ENCODE results near the gene WDR87.
A peak's percentile ranks its signal among the peaks of the same experiment; 100 is the strongest.
"Not testable (repeated sequence)": the region's sequence is repeated elsewhere in the genome, so short reads cannot be mapped to it uniquely, and the experiment has no call there.

The WDR87 gene

DNA sequence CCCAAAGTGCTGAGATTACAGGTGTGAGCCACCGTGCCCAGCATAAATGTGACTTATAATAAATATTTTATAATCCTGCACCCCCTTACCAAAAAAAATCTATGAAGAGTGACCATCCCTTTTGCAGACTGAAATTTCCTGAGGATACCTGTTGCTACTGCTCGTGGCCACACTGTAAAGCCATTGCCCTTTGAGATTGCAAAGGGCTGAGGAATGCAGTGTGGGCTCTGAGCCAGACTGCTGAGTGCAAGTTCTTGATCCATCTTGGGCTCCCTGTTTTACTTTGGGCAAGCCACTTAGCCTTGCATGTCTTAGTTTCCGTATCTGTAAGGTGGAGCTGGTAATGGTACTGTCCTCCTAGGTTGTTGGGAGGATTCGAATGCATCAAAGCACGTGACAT lies 24.0 kb upstream of the WDR87 start:
- DNase-seq = no peak

DNA sequence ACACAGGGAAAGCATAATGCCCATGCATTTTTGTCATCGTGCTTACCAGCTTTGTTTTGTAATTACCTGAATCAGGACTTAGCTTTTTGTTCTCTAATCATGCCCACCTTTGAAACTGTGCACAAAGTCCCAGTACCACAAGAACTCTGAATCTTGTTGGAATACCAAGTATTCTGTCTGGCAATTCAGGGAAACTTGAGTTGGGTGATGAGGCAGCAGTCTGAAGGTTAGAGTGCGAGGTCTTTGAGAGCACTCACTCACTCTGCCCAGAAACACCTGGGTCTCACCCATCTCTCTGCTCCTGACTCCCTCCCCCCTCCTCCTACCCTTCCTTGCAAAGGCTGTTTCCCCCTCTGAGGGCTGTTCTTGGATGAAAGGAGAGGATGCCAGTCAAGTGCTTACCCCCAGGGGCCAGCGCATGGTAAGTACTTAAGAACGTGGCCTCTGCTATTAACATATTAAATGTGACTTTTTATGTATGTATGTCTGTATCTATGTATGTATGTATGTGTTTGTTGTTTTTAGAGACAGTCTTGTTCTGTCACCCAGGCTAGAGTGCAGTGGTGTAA lies 23.0 kb upstream of the WDR87 start:
- DNase-seq = no peak

DNA sequence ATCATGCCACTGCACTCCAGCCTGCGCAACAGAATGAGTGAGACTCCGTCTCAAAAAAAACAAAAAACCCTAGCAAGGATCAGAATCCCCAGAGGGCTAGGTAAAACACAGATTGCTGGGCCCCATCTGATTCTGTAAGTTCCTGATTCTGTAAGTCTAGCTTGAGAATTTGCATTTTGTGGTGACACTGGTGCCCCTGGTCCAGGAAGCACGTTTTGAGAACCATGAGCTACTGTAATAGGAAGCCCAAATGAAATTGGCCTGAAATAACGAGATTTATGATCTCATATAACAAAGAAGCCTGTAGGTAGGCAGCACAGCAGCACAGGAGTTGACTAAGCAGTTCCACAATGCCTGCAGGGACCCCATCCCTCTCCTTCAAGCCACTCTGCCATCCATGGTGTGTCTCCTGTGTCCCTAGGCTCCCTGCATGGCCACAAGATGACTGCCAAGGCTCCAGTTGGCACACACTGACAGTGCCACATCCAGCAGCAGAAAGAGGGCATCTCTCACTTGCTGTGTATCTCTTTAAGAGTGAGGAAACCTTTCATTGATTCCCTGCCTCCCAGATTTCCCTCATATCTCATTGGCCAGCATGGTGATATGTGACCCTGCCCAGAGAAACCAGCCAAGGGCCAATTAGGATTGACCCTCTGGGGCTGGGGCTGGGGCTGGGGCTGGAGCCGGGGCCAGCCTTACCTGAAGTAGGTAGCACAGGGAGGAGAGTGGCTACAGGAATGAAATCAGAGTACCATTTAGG lies 22.3 kb upstream of the WDR87 start:
- DNase-seq = no peak

DNA sequence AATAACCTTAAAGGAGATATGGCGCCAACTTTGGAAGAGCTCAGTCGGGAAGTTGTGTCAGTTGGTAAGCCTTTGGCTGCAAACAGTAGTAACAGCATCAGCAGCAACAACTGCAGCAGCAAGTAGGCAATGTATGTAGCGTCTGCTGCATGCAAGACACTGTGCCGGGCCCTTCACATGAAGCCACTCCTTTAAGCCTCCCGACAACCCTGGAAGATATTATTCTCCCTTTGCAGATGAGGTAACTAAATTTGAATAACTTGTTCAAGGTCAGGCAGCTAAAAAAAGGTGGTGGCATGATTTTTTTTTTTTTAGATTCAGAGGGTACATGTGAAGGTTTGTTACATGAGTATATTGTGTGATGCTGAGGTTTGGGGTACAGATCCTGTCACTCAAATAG lies 20.3 kb upstream of the WDR87 start:
- no peak for DNase-seq

DNA sequence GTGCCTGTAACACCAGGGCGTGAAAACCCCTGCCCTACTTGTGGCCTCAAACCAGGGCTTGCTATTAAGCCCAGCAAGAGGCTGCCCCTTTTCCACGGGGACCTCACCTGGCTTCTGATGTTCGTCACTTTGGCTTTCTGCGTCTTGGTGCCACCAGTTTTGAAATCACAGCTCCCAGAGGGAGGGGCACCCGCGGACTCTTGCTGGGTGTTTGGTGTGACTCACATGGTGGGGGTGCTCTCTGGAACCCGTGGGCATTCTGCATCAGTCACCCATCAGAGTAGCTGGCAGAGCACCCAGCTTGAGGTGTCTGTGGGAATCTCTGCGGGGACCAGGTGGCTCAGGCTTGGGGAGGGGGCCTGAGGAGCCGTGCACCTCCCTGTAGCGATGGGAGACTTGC lies 19.9 kb upstream of the WDR87 start:
- no peak for DNase-seq

DNA sequence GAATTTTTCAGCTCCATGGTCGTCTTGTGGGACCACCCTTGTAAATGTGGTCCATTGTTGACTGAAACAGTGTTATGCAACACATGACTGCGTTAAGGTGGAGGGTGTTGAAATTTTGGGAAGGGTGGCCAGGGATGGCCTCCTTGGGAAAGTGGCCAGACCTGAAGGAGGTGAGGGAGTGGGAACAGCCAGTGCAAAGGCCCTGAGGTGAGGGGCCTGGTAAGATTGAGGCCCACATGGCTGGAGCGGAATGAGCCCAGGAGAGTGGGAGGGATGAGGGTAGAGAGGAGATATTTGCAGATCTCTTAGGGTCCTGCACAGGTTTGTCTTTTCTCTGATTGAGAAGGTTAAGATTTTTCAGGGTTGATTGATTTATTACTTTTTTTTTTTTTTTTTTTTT lies 18.8 kb upstream of the WDR87 start:
- no peak for DNase-seq

DNA sequence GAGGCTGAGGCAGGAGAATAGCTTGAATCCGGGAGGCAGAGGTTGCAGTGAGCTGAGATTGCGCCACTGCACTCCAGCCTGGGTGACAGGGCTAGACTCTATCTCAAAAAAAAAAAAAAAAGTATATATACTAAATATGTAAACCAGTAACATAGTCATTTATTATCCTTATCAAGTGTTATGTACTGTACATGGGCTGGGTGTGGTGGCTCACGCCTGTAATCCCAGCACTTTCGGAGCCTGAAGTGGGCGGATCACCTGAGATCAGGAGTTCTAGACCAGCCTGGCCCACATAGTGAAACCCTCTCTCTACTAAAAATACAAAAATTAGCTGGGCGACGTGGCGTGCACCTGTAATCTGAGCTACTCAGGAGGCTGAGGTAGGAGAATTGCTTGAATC lies 18.2 kb upstream of the WDR87 start:
- not testable (repeated sequence) for DNase-seq

DNA sequence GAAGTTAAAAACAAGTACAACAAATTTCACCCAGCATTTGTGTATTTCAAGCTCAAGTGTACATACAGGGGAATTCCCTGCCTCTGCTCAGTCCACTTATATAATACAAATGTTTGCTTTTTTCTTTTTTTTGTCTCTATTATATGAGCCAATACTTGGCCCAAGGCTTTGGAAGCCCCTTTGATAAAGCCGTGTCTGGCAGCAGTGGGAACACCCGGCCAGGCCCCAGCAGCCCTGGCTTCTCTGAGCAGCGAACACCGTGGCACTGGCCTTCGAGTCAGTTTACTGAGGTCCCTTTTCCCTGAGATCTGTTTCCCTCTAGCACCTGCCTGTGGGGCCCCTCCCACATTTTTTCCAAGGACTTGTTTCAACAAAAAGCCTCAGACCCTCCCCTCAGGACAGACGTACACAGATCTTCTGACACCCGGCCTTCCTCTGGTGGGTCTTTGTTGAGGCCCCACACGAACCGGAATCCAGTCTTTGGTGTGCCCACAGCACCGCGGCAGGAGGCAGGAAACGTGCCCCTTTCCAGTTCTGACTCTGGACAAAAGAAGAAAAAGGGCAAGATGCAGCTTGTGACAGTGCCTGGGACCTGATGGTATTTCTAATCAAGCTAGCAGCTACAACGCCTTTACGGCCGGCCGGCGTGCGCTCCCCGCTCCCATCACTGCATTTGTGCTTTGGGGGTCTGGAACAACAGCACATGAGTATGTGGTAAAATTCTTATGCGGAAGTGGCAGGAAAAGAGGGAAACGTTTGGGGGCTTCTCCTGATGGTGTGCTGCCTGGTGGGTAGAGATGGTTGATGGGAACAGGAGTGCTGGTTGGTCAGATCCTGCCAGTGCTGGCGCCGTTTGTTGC lies 14.4 kb upstream of the WDR87 start:
- no peak for DNase-seq

DNA sequence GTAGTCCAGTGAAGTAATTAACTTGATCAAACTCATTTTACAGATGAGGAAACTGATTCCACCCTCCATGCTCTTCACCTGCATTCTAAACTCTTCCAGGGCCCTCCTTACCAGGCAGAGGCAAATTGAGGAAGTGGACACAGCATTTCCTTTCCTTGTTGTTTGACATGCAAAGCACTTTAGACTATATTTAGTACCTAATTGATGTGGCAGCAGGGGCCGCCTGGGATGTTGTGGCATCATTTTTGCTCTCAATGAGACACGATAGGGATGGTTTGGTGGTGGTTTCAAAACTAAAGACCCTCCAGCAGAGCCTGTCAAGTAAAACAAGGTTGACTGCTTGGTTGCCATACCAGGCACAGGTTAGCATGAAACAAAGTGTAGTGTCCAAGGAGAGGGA lies 8.5 kb upstream of the WDR87 start:
- no peak for DNase-seq

DNA sequence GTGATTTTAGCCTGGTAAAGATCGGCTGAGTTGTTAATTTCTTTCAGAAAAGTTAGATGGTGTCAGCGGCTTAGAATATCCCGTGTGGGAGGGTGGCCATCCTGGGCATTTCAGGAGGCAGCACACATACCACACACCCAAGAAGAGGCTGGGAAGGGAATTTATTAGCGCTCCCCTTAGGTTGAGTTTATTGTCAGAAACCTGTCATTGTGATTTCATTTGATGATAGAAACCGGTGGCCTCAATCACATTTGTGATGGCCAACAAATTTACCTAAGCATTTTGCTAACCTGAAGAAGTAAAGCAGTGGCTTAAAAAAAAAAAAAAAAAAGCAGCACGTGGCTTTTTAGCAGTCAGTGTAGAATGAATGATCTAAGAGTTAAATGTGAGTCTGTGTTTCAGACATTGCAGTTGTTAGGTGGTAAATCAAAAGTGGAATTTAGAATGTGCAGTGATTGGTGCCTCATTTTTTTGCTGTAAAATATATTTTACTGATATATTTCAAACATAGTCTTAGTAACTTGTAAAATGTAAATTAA lies 3.3 kb upstream of the WDR87 start:
- DNase-seq = no peak

DNA sequence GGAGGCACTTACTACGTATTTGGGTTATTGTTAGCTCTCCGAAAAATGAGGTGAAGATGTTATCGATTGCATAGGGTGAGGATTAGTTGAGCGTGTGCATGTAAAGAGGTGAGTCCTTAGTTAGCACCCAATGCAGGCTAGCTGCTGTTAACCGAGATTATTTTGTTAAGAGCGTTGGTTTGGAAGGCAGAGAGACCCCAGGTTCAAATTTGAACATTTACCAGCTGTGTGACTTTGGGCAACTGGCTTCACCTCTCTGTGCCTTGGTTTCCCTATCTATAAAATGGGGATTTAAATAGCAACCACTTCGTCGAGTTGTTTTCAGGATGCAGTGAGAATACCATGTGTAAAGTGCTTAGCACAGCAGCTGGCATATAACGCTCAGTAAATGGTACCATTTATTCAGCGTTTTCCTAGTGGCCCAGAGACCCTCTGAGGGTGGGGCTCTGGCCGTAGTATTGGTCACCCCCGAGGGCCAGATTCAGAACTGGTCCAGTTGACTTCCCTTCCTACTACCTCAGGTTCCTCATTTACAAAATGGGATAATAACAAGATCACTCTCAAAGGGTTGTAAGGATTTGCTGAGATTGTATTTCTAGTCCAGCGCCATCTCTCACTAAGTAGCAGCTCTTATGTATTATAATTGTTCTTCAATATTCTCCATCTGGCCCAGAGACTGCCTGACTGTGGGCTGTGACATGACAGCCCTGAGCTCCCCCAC lies 1.5 kb upstream of the WDR87 start:
- DNase-seq = no peak

DNA sequence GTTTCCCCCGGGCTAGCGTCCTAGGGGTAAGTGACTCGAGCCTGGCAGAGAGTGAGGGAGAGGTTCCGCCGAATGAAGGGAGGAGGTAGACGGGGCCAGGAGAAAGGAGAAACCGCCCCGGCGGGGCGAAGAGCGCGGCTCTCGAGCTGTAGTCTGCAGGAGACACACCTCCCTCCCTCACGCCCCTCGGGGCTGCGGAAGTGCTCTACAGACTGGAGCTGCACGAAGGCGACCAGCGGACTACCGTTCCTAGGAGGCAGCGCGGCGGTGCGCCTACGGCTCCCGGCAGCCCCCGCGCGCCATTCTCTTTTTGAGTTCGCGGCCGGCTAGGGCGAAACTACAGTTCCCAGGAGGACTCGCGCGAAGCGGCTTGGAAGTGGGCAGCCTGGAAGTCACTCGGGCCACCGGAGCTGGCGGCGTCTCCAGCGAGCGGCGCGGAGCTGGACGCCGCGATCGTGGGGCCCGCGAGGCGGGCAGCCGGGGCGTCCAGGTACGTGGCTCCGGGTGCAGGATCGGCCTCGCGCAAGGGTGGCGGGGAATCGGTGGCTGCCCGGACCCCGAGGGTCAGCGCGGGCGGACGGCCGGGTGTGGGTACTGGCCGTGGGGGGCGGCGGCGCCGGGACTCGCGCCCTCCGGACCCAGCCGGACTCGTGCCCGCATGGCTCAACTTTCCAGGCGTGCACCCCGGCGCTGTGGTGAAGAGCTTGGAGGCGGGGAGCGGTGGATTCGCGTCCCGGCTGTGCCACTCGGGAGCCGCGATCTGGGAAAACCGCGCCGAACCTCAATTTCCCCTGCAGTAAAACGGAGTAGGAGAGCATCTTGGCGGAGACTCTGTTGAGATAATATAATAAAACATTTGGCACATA lies 708 bp upstream of the WDR87 start, which contains the start of gene SIPA1L3:
Gene SIPA1L3, plus strand, starts transcription at position 340 of the 866 bp plus-strand sequence. CDS start 174,358 bp downstream, outside the sequence.
- DNase-seq = peak; percentile 82 to 95 (median 88)

DNA sequence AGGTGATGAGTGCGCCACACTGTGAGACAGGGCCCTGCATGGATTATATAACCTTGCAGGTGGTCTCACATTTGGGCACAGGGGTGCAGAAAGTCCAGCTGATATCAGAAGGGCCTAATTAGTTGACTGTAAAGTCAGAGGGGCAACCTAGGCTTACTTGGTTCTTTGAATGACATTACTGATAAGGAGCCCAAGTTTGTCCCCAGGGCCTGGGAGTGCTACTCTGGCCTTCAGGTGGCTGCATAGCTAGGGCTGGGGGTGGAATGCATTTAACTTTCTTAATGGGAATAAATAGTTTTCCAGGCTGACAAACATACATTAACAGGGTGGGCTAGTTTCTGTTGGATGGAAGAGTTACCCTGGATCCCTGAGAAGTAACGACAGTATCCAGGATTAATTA lies 3.3 kb downstream of the WDR87 start:
- no peak for DNase-seq

DNA sequence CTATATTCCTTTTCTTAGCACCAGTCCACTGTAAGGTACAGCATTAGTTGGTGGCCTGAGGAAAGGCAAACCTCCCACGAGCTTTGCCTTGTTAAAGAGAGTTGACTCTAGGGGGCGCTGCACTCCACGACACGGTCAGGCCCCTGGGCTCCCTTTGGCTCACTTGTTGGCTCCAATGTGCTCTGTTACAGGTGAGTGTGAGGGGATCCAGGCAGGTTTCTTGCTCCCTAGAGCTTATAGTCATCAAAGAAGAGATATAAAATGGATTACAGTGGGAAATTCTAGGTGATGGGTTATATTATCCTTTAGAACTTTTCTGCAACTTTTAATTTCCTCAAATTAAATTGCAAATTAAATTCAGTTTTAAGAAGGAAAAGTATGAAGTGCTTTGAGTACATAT lies 3.7 kb downstream of the WDR87 start:
- peak; percentile 52 to 79 (median 71) for DNase-seq

DNA sequence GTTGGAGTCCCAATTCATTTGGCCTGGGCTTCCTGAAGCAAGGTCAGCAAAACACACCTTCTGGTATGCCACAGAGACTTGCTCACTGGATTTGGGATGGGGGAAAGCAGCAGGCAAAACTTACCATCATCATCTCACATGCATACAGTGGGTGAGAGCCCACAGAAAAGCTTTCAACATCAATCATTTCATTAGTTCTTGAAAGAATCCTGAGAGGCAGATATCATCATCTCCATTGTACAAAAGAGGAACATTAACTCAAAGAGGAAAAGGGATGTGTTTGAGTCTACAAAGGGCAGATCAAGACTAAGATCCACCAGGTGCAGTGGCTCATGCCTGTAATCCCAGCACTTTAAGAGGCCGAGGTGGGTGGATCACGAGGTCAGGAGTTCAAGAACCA lies 6.4 kb downstream of the WDR87 start:
- no peak for DNase-seq

DNA sequence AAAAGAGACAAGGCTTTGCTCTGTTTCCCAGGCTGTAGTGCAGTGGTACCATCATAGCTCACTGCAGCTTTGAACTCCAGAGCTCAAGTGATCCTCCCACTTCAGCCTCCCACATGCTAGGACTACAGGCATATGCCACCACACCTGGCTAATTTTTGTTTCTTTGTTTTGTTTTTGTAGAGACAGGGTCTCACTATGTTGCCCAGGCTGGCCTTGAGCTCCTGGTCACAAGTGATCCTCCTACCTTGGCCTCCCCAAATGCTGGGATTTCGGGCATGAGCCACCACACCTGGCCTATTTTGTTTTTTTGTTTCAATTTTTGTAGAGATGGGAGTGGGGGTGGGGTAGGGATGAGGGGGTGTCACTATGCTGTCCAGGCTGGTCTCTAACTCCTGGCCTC lies 6.9 kb downstream of the WDR87 start:
- DNase-seq = no peak

DNA sequence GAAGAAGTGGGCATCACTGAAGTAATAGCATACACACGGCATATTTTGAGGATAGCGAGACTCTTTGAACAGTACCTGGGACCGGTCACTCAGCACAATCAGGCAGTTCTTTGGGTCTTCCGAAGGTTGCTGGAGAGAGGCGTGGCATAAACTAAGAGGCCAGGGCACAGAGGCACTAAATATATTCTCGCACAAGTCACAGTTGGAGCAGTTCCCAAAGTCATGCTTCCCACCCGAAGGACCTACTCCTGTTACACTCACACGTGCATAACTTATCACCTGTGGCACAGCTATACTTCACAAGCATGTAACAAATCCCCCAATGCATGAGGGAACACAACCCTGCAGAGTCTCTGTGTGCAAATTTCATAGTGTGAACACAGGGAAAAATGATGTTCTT lies 10.2 kb downstream of the WDR87 start:
- no peak for DNase-seq

DNA sequence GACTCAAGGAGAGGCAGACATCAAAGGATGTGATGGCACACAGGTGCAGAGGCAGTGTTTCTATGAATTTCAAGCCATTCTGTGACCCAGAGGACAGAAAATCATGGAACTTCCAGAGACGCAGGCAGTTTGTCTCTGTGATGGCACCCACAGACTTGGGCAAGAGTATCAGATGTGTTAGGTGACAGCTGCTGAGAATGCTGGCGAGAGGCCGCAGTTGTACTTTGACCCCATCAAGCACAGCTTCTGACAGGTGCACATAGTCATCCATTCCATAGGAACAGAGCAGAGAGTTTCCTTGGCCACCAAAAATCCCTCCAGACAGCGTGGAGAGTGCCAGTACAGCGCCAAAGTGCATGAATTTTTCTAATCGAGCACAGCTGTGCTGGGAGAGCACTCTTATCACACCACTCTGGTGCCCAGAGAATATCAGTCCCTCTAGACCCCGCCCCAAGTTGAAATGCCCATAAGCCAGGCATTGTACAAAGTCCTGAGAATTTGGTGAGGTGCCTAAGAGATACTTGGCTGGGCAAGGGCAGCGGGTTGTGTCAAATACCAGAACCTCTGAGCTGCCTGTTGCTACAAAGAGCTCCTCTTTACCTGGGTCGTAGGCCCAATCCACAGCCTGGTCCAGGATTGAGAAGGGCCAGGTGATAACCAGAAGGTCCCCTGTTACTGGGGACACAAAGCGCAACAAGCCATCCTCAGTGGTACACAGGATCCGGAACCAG lies 12.4 kb downstream of the WDR87 start:
- no peak for DNase-seq

DNA sequence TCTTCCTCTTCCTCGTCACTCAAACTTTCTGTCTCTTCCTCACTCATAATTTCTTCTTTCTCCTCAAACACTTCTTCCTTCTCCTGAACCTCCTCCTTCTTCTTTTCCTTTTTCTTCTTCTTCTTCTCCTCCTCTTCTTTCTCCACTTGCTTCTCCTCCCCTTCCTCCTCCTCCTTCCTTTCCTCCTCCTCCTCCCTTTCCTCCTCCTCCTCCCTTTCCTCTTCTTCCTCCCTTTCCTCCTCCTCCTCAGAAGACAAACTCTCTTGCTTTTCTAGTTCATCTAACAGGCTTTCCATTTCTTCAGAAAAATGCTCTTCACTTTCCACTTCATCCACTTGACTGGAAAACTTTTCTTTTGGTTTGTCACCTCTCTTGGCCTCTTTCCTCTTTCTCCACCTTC lies 19.8 kb downstream of the WDR87 start:
- DNase-seq = no peak

DNA sequence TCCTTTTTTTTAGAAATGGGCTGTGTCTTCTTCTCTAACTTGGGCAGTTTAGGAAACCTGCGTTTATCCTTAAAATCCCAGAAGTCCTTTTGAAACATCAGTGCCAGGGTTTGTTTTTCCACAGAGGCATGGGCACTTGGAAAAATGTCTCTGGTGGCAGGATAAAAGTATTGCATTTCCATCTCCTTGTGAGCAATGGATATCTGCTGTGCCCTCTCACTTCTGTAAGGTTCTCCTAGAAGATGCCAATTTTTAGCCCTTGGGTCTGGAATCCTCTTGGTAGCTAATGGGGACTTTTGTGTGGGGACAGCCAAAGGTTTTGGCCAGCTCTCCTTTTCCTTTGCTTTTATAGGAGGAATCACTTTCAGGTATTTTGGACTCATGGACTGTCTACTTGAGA lies 21.0 kb downstream of the WDR87 start:
- DNase-seq = no peak

DNA sequence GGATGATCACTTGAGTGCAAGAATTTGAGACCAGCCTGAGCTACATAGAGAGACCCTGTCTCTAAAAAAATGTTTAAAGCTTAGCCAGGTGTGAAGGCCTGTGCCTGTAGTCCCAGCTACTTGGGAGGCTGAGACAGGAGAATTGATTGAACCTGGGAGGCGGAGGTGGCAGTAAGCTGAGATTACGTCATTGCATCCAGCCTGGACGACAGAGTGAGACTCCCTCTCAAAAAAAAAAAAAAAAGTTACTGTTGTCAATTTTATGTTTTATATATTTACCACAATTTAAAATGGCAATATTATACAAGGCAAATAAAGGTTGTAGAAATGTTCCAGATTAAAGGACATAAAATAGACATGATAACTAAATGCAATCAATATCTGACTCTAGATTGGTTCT lies 29.2 kb downstream of the WDR87 start:
- no peak for DNase-seq
